ENCODE data around the gene GPR45.

GPR45 gene

GRCh38 chr2:105254531-105255210 is 13.1 kb downstream of the GPR45 start:
- no peak for DNase-seq

- no peak for DNase-seq
Measured at GRCh38 chr2:105255979-105256378, 14.4 kb downstream of the GPR45 start.

DNA sequence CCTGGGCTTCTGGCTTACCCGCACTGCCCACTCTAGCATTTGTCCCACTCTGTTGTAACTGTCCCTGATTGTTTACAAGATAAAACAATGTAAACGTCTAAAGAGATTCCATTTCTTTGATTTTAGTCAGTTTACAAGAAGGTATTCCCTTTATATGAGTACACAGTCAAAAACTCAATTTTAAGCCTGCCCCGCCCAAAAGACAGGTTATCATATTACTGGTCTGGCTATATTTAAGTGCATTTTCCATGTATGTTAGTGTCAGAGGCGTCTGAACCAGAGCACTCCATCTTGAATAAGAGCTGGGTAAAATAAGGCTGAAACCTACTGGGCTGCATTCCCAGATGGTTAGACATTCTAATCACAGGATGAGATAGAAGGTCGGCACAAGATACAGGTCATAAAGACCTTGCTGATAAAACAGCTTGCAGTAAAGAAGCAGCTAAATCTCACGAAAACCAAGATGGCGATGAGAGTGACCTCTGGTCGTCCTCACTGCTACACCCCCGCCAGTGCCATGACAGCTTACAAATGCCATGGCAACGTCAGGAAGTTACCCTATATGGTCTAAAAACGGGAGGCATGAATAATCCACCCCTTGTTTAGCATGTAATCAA is 15.0 kb downstream of the GPR45 start:
- DNase-seq: no peak

DNA sequence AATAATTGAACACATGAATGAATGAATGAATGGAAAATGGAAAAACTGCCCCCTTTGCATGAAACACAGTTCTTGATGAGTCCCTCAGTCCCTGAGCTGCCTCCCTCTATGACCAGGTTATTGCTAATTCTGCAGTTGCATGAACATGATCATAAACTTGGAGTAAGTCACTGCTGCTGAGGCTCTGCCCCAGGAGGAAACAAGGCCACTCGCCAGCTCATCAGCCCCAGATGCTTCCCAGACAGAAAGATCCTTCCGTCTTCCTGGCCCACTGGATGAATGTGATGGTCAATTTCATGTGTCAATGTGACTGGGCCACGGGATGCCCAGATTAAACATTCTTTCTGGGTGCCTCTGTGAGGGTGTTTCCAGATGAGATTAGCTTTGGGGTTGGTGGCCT is 16.4 kb downstream of the GPR45 start:
- no peak for DNase-seq

DNA sequence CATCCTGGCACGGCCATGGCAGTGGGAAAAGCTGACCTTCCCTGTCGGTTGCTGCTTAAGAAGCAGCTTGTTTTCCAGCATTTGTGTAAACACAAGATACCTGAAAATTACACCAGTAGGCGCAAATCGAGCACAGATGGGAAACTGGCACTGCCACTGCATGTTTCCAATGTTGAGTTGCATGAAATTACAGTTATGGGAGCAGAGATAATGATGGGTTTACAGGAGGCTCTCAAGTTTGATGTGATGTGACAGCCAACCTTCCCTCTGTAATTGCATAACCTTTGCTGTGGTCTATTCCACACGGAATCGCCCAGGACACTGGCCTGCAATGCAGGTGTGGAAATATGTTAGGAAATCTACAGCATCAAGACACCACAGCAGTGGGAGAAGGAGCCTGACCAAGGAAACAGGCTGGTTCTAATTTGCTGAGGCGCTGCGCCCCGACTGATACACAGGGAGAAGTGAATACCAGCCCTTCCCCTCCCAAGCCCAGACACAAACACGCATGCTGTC is 17.4 kb downstream of the GPR45 start:
- no peak for DNase-seq

DNA sequence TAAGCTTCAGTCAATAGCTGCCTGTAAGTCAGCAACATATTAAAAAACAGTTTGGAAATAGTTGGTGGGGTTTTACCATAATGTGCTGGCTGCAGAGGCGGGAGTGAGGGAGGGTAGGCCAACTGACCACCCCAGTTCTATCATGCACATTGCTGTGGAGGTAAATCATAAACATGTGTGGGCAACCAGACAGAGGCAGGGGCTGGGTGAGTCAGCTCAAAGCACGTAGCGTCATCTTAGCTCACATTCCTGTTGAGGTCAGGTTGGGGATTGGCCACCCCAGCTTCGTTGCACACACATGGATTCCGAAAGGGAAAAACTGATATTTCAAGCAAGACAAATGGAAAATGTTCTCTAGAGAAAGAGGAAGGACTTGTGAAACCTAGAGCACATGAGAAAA is 19.5 kb downstream of the GPR45 start:
- no peak for DNase-seq

GRCh38 chr2:105262651-105263091 is 21.1 kb downstream of the GPR45 start:
- DNase-seq: no peak

- DNase-seq: no peak
Measured at GRCh38 chr2:105269426-105269825, 27.9 kb downstream of the GPR45 start.

- DNase-seq: no peak
Measured at GRCh38 chr2:105271393-105272045, 30.0 kb downstream of the GPR45 start.

GRCh38 chr2:105272176-105272575 is 30.6 kb downstream of the GPR45 start:
- no peak for DNase-seq

DNA sequence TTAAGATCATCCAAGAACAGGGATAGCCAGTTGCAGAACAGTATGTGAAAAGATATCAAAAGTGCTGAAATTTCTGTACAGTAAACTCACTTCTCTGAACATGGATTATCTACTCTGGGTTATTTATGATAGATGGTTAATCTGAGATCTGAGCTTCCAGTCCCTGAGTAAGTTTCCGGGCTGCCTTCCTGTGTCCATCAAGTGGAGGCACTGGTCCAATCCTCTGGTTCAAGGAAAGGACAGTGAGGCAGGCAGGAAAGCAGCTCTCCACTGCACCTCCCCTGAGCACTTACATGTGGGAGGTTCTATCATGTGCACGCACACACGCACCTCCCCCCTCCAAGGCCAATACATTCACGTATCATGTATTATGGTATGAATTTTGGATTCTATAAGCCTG is 32.5 kb downstream of the GPR45 start:
- DNase-seq: no peak

- no peak for DNase-seq
Measured at GRCh38 chr2:105278654-105279053, 37.1 kb downstream of the GPR45 start.

GRCh38 chr2:105279126-105279525 is 37.6 kb downstream of the GPR45 start:
- DNase-seq: no peak

- DNase-seq: no peak
Measured at GRCh38 chr2:105280281-105280680, 38.7 kb downstream of the GPR45 start.

DNA sequence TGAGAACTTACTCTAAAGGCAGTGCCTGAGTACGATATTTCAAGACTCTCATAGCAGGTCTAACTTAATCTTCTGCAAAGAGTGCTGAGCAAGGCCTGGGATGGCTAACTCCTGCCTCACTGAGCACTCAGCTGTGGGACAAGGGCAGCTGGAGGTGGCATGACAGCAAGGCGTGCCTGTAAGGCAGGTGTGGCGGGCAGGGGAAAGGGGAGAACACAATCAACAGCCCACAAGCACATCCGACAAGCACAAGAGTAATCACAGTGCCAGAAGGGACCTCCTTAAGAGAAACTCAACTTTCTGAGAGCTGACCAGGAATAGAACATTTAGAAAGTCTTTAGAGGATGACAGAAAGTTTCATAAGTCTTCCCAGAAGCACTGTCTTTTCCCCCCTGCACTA is 42.0 kb downstream of the GPR45 start:
- no peak for DNase-seq

DNA sequence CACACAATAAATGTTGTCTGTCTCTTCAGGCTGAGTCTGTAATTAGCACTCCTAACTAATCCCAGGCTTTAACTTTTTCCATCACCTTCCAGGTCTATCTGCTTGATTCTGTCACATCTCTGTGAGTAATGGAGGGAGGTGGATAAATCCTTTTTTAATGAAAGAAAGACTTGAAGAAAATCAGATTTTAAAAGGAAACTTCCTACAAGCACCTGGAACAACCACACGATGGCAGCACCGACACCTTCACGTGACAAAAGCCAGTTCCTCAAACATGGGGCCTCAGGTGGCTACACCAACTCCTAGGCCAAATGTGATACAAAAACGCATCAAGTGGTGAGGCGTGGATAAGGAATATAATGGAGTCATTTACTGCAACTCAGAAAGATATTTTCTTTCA is 46.1 kb downstream of the GPR45 start:
- peak; percentile 18 for DNase-seq

DNA sequence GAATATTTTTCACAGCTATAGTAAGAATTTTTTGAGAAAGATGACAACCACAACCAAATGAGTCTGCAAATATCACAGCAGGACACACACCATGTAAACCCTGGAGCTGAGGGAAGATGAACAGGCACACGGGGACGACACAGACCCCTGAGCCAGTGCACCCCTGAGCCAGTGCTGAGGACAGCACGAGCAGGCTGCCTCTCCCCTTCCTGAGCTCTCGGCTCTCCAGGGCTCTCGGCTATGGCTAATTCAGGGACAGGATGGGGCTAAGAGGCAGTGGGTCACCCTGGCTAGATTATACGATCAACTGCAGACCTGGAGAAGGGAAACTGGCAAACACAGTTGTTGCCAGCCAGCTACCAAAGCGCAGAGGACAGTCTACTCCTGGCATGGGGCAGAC is 46.6 kb downstream of the GPR45 start:
- no peak for DNase-seq

GRCh38 chr2:105290981-105291660 is 49.6 kb downstream of the GPR45 start:
- no peak for DNase-seq

DNA sequence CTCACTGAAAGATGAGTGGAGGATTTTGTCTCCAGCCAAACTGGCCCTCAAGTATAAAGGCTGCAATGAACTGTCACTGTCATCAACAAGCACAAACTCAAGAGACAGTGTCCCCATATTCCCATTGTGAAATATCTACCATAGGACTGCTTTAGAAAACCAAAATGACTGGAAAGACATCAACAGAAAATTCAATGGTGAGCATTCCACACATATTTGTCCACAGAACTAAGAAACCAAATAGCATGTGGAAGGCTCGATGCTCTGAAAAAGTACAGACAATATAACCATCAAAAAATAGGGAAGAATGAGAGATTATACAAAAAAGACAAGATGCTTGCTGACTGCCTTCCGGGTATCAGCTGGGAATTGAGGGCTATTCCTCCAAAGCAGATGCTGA is 50.4 kb downstream of the GPR45 start:
- no peak for DNase-seq

Measured in stimulated activated CD4-positive, alpha-beta T cell treated with anti-CD3 and anti-CD28 coated beads, Interleukin-12 subunit alpha, Interleukin-12 subunit beta, amount 100 ng/mL, for 4 hours (primary cell).